ENCODE data around the gene RAET1G.
"Not testable (repeated sequence)": the region's sequence is repeated elsewhere in the genome, so short reads cannot be mapped to it uniquely, and the experiment has no call there.

Gene RAET1G

GRCh38 chr6:149922642-149923326 lies at the start of gene RAET1G:
Gene RAET1G, minus strand, starts transcription at chr6:149923121. Its CDS starts 111 bp downstream, at chr6:149923010.
- peak; percentile 88 for DNase-seq

DNA sequence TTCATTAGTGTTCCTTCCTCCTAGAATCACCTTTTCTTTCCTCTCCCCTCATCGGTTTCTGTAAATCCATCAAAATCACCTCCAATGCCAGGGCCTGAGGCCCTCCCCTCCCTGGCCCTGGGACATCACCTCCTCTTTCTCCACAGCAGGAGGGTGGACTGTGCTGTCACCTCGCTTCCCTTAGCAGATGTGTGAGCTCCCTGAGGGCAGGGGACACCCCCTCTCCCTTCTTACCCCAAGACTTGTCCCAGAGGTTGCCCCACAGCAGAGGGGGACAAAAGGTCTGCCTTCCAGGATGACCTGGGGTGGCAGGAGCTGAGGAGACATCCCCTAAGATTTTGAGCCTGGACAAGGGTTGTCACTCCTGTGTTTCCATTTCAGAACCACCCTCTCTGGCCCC lies 46.7 kb upstream of the RAET1G start:
- DNase-seq: no peak

- not testable (repeated sequence) for DNase-seq
These were observed 46.0 kb upstream of the RAET1G start for GRCh38 chr6:149968909-149969308.

DNA sequence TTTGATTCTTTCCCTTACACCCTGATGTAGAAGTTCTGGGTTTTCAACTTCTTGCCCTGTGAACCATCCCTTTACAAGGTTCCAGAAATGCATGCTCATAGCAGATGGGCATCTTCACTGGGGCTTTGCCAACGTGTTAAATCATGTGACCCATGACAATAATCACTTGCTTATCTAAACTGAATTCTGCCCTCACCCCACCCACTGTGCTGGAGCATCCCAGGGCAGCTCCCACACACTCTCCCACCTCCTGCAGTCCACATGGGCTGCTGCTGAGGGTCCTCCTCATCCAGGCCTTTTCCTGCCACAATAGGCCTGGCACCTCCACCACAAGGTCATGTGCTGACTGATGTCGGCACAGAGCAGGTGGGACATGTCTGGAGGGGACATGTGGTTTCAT lies 45.1 kb upstream of the RAET1G start:
- not testable (repeated sequence) for DNase-seq

GRCh38 chr6:149967591-149967990 lies 44.7 kb upstream of the RAET1G start:
- no peak for DNase-seq

- not testable (repeated sequence) for DNase-seq
These were observed 43.4 kb upstream of the RAET1G start for GRCh38 chr6:149966319-149966718.

- DNase-seq: no peak
These were observed 42.5 kb upstream of the RAET1G start for GRCh38 chr6:149965194-149966020.

- no peak for DNase-seq
These were observed 41.6 kb upstream of the RAET1G start for GRCh38 chr6:149964308-149965193.

- DNase-seq: peak; percentile 80
These were observed 40.8 kb upstream of the RAET1G start, which contains the start of gene ULBP1 for GRCh38 chr6:149963462-149964307. Gene ULBP1, plus strand, starts transcription at chr6:149963943. Its CDS starts 107 bp downstream, at chr6:149964050.

GRCh38 chr6:149963212-149963461 lies 40.2 kb upstream of the RAET1G start:
- no peak for DNase-seq

GRCh38 chr6:149962461-149963211 lies 39.7 kb upstream of the RAET1G start:
- no peak for DNase-seq

DNA sequence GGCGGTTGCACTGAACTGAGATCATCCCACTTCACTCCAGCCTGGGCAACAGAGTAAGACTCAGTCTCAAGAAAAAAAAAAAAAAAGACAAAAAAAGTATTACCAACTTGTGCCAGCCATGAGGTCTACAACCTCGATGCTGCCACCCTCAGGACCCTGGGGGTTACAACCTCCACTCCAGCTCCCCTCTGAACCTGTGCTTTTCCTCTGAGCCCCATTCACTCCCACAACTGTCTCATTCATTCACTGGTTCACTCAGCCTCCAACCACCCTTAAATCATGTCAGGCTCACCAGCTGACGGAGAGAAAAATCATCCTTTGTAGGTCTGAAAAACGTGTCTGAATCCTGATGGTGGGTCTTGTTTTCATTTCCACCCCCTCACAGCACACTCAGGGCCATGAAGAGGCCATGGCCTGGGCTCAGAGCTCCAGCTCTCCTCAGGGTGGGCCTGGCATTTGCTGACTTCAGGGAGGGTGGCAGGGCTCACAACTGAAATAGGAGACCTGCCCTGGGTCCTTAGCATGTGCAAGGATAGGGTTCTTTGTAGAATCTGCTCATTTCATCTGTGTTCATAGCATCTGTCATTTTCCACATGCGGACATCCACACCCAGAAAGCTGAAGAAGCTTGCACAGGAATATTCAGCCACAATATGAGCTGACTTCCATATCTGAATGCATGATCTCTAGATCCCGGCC lies 39.0 kb upstream of the RAET1G start:
- DNase-seq: peak; percentile 48

- no peak for DNase-seq
These were observed 37.6 kb upstream of the RAET1G start for GRCh38 chr6:149960488-149960887.

- DNase-seq: not testable (repeated sequence)
These were observed 36.9 kb upstream of the RAET1G start for GRCh38 chr6:149959806-149960205.

GRCh38 chr6:149958124-149958523 lies 35.2 kb upstream of the RAET1G start:
- DNase-seq: not testable (repeated sequence)

DNA sequence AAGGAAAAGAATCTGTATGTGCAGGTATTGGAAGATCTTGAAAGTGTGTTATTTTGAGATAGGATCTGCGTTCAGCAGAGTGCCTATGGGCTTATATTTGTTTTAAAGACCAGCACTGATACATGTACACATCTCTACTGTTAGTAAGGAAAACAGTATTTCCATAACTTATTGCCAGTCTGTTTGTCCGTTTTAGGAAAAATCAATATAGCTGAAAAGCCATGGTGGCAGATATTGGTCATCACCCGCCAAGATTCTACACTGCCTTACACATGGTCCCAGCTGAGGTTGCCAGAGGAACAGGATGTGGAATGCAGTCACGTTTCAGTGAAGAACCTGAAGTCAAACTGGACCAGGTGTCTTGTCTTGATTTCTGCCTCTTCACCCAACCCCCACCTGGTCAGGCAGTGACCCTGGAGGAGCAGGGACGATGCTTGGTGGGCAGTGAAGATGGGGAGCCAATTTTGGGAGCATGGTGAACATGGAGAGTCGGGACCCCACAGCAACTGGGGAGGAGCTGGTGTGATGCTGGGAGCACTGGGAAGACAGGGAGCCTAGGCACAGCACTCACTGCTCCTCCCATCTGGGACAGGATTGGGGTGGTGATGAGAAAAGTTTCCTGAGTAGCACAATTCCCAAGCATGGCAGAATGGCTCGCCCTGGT lies 32.9 kb upstream of the RAET1G start:
- not testable (repeated sequence) for DNase-seq

GRCh38 chr6:149954984-149955653 lies 32.2 kb upstream of the RAET1G start:
- DNase-seq: not testable (repeated sequence)

- not testable (repeated sequence) for DNase-seq
These were observed 31.5 kb upstream of the RAET1G start for GRCh38 chr6:149954328-149954983.

DNA sequence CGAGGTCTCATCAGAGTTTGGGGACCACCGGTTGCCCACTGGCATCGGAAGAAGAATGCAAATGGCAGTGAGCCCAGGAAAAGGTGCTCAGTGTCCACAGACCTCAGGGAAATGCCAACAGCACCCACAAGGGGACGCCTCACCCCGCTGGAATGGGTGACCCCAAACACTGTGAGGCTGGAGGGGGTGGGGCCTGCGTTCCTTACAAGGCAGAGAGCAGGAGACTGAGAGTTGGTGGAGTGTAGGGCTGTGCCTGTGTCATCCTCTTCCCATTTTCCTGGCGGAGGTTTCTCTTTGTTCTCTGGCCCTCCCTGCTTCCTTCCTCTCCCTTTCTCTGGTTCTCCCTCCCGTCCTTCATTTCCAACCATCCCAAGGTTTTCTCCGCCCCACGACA lies 31.0 kb upstream of the RAET1G start:
- DNase-seq: not testable (repeated sequence)
